Upper lobe of right lung (tissue), 1 donor: ENCODE measurements around the gene STX1B. TPM values are rescaled to one million over a fixed set of nuclear protein-coding genes. Genes with fewer than 3 reads are reported as not detected.
A peak's percentile ranks its signal among the peaks of the same experiment; 100 is the strongest.

Experiments used
- ATAC-seq: fragments of 200-7000 bp; cut with Tn5 transposase; one replicate; pipeline ENCODE4 v1.9.1; 2020; ENCODE audit warnings: mild to moderate bottlenecking, moderate library complexity
- DNase-seq: peaks from one replicate; pipeline ENCODE4 v3.0.0-alpha.2; 2020
- H3K27ac ChIP-seq: fragments of 200-600 bp; one replicate; pipeline ENCODE4 v1.8.0; 2022
- H3K27me3 ChIP-seq: fragments of 200-600 bp; one replicate; pipeline ENCODE4 v1.8.0; 2022; ENCODE audit warnings: mild to moderate bottlenecking
- H3K36me3 ChIP-seq: fragments of 200-600 bp; one replicate; pipeline ENCODE4 v1.8.0; 2022
- H3K4me1 ChIP-seq: fragments of 200-600 bp; one replicate; pipeline ENCODE4 v1.8.0; 2022
- H3K4me3 ChIP-seq: fragments of 200-600 bp; one replicate; pipeline ENCODE4 v1.8.0; 2022; ENCODE audit warnings: mild to moderate bottlenecking
- H3K9me3 ChIP-seq: fragments of 200-600 bp; one replicate; pipeline ENCODE4 v1.8.0; 2022
- intact Hi-C: fragments of 100-400 bp; cut with DNase I; formaldehyde crosslinking; loops from one replicate; pipeline ENCODE4 v1.11.0; 2022
- total RNA-seq: library from RNA; stranded (reverse); fragmentation: NEBNext Ultra II Directional; extraction: Animal tissue kit (Norgen Biotek cat#: 25700); gene quantifications from one replicate; pipeline ENCODE4 v1.2.1, GENCODE V29; 2021
- TF ChIP-seq, protein P1 (sequence below): fragments of 200-600 bp; IDR thresholded peaks from one replicate; pipeline ENCODE4 v1.8.0; 2022; ENCODE audit warnings: antibody characterized with exemption
- donor health status: DM: no; HTN: yes; CAD: no; lungs with severe emphysema.

The STX1B gene
- total RNA-seq, 1 donor from 2014 or later, result 0.58 TPM

DNA sequence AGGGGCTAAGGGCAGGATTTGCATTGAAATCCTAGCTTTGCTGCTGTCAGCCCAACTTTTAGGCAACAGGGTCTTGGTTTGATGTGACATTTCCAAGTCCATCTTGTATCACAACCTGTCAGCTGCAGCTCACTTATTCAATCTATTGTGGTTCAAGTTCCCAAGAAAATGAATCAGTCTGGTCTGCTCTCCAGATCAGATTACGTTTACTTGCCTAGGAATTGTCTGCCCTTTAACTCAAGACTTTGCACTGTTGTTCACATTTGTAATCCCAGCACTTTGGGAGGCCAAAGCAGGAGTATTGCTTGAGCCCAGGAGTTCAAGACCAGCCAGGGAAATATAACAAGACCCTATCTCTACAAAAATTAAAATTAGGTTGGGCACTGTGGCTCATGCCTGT lies 32.9 kb upstream of the STX1B start:
- no peak for ATAC-seq

DNA sequence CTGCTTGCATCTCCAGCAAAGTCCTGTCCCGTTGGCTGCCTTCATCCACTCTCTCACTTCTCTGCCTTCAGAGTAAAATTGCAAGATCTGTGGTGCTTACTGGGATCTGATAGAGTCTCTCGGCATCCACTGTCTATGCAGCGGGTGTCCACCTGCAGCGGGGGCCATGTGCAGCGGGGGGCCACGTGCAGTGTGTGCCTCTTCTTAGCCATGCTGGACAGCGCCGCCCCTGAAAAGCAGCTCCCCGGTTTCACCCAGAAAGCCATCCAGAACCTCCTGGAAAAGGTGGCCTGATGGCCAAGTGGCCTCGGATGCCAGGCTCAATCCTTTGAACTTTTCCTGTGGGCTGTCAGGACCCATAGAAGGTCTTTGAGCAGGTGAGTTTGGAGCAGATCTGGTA lies 32.4 kb upstream of the STX1B start:
- TF ChIP-seq, protein P1, sequence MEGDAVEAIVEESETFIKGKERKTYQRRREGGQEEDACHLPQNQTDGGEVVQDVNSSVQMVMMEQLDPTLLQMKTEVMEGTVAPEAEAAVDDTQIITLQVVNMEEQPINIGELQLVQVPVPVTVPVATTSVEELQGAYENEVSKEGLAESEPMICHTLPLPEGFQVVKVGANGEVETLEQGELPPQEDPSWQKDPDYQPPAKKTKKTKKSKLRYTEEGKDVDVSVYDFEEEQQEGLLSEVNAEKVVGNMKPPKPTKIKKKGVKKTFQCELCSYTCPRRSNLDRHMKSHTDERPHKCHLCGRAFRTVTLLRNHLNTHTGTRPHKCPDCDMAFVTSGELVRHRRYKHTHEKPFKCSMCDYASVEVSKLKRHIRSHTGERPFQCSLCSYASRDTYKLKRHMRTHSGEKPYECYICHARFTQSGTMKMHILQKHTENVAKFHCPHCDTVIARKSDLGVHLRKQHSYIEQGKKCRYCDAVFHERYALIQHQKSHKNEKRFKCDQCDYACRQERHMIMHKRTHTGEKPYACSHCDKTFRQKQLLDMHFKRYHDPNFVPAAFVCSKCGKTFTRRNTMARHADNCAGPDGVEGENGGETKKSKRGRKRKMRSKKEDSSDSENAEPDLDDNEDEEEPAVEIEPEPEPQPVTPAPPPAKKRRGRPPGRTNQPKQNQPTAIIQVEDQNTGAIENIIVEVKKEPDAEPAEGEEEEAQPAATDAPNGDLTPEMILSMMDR, result no peak
- Histone ChIP-seq H3K4me1 (no peaks in the 10 kb centered on the region), H3K27me3 (no peaks in the 10 kb centered on the region), H3K9me3 (no peaks in the 10 kb centered on the region), H3K27ac (no peak overlapping the region), H3K4me3 (no peak overlapping the region), H3K36me3 (peaks cover 46% of the 10 kb centered on the region)
- DNase-seq (no peak), ATAC-seq (no peak)
- intact Hi-C loops, result no loop called here

More for the DNA sequence above, 32.9 kb upstream of the STX1B start:
- H3K27ac ChIP-seq, result no peak overlapping the region
- peaks cover 41% of the 10 kb centered on the region for H3K36me3 ChIP-seq
- no peaks in the 10 kb centered on the region for H3K27me3 ChIP-seq
- H3K9me3 ChIP-seq, result no peaks in the 10 kb centered on the region
- no peaks in the 10 kb centered on the region for H3K4me1 ChIP-seq
- intact Hi-C loops, result no loop called here
- TF ChIP-seq, protein P1, result no peak
- DNase-seq, result no peak
- no peak overlapping the region for H3K4me3 ChIP-seq

DNA sequence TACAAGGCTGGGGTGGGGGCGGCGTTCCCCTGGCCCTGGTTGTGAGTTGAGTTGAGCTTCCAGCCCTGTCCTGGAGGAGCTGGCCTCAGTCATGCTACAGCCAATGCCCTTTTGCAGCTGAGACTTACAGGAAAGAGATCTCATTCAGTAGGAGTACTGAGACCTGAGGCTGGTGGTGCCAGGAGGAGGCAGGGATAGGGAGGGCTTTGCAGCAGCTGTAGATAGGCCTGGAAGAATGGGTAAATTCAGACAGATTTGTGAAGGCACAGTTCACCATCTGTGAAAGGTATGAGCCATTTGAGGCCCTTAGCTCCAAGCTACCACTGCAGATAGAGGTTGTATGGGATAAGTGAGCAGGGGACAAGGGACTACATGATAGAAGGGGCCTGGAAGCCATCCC lies 28.6 kb upstream of the STX1B start:
- TF ChIP-seq, protein P1, result no peak
- no peaks in the 10 kb centered on the region for H3K27me3 ChIP-seq
- peaks cover 7% of the 10 kb centered on the region for H3K4me1 ChIP-seq
- no peak for DNase-seq
- H3K9me3 ChIP-seq, result no peaks in the 10 kb centered on the region
- intact Hi-C loops, result no loop called here
- peaks cover 73% of the 10 kb centered on the region for H3K36me3 ChIP-seq
- no peak overlapping the region for H3K4me3 ChIP-seq
- H3K27ac ChIP-seq, result no peak overlapping the region
- ATAC-seq, result no peak

DNA sequence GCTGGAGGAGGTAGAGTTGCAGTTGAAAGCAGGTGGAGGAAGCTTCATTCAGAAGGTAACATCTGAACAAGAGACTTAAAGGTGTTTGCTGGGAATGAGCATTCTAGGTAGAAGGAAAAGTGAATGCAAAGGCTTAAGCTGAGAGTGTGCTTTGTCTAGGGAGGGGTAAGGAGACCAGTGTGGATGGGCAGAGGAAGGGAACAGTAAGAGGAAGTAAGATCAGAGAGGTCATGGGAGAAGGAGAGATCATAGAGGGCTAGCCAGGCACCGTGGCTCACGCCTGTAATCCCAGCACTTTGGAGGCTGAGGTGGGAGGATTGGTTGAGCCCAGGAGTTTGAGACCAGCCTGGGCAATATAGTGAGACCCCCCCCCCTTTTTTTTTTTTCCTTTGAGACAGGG lies 26.3 kb upstream of the STX1B start:
- peaks cover 59% of the 10 kb centered on the region for H3K36me3 ChIP-seq
- H3K4me3 ChIP-seq, result no peak overlapping the region
- H3K4me1 ChIP-seq, result peaks cover 7% of the 10 kb centered on the region
- TF ChIP-seq, protein P1, result no peak
- ATAC-seq (no peak), DNase-seq (no peak)
- intact Hi-C loops, result no loop called here
- H3K27me3 ChIP-seq, result no peaks in the 10 kb centered on the region
- H3K27ac ChIP-seq, result no peak overlapping the region
- no peaks in the 10 kb centered on the region for H3K9me3 ChIP-seq

DNA sequence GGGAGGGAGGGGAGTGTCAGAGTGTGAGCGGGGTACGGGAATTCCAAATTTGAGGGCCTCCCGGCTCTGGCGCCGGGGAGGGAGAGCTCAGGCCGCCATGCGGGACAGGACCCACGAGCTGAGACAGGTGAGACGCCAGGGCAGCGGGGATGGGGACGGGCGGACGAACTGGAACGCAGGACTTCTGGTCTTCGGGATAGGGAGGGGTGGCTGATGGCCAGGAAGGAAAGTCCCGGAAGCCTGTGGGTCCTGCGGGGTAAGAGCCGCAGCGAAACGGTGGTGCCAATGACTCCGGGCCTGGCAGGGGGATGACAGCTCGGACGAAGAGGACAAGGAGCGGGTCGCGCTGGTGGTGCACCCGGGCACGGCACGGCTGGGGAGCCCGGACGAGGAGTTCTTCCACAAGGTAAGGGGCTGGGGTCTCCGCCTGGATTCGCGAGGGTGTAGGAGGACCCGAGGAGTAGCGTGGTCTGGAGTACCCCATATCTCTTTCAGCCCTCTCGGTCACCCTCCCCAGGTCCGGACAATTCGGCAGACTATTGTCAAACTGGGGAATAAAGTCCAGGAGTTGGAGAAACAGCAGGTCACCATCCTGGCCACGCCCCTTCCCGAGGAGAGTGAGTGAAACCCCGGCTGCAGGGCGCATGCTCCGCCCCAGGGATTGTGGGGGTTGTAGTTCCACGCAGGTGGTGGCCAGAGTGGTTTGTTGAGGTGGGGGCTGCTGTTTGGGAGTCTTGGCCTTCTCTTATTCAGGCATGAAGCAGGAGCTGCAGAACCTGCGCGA lies 23.5 kb upstream of the STX1B start:
- Histone ChIP-seq H3K4me1 (peaks cover 7% of the 10 kb centered on the region), H3K9me3 (no peaks in the 10 kb centered on the region), H3K27ac (peak overlapping the region; percentile 88), H3K27me3 (no peaks in the 10 kb centered on the region), H3K4me3 (peak overlapping the region; percentile 94), H3K36me3 (peaks cover 37% of the 10 kb centered on the region)
- TF ChIP-seq, protein P1, result no peak
- DNase-seq (peak; percentile 95), ATAC-seq (peak; percentile 81)
- intact Hi-C loops, result no loop called here
